TTC549 (cell line): ENCODE results near the gene RNH1.

Experiments
- FAIRE-seq: peaks from 2 replicates; lab custom pipeline; 2012; peaks lifted over from hg19 to GRCh38; lab: Jason Lieb, UNC

RNH1 gene

GRCh38 chr11:537622-538430 is 30.8 kb upstream of the RNH1 start:
- no peak for FAIRE-seq

GRCh38 chr11:536841-537621 is 30.0 kb upstream of the RNH1 start, which contains the start of gene LRRC56:
LRRC56 (plus strand) TSS chr11:537527; CDS start chr11:540685, 3,158 bp downstream.
- FAIRE-seq = no peak

GRCh38 chr11:535519-536454 is 28.7 kb upstream of the RNH1 start, which contains the start of gene HRAS:
HRAS (minus strand) TSS chr11:535576.
- FAIRE-seq = no peak

- FAIRE-seq = no peak
Observed at GRCh38 chr11:535210-535518, 28.1 kb upstream of the RNH1 start.

- FAIRE-seq = no peak
Observed at GRCh38 chr11:534396-535209, 27.6 kb upstream of the RNH1 start.

- no peak for FAIRE-seq
Observed at GRCh38 chr11:533586-534395, 26.7 kb upstream of the RNH1 start.

GRCh38 chr11:532986-533585 is 26.0 kb upstream of the RNH1 start:
- no peak for FAIRE-seq

GRCh38 chr11:532527-532985 is 25.5 kb upstream of the RNH1 start:
- FAIRE-seq = no peak

GRCh38 chr11:531919-532526 is 25.0 kb upstream of the RNH1 start:
- no peak for FAIRE-seq

GRCh38 chr11:530960-531831 is 24.2 kb upstream of the RNH1 start:
- no peak for FAIRE-seq

- no peak for FAIRE-seq
Observed at GRCh38 chr11:529728-530411, 22.8 kb upstream of the RNH1 start.

- FAIRE-seq = no peak
Observed at GRCh38 chr11:528815-529727, 22.0 kb upstream of the RNH1 start.

- FAIRE-seq = no peak
Observed at GRCh38 chr11:528166-528814, 21.2 kb upstream of the RNH1 start.

GRCh38 chr11:526192-526591 is 19.1 kb upstream of the RNH1 start:
- no peak for FAIRE-seq

GRCh38 chr11:521177-521688 is 14.2 kb upstream of the RNH1 start:
- FAIRE-seq = no peak
